ENCODE measurements around the gene C17orf113. TPM values are rescaled to one million over a fixed set of nuclear protein-coding genes. Genes with fewer than 3 reads are reported as not detected.

The C17orf113 gene
- total RNA-seq, 1 donor = under 0.01 TPM

- no peaks in the 10 kb centered on the region for H4K20me1 ChIP-seq (ENCODE audit: insufficient read depth, low read length)
- TF ChIP-seq CTCF (IDR thresholded peaks at IDR 0.05; ENCODE audit: extremely low read depth, low read depth, low read length) = no peak
- H3K4me2 ChIP-seq (ENCODE audit: insufficient read depth, low read length) = no peak overlapping the region
- H2AFZ ChIP-seq (ENCODE audit: low read length) = no peak overlapping the region
- no peak overlapping the region for H3K4me3 ChIP-seq (ENCODE audit: insufficient read depth, low read length)
- peaks cover 30% of the 10 kb centered on the region for H3K27me3 ChIP-seq (ENCODE audit: insufficient read depth, low read length)
- H3K4me1 ChIP-seq (ENCODE audit: insufficient read depth, low read length) = no peaks in the 10 kb centered on the region
- H3K9me3 ChIP-seq (ENCODE audit: low read depth, low read length) = no peaks in the 10 kb centered on the region
- no peak for DNase-seq (ENCODE audit: insufficient read length, low spot score, missing footprints)
- H3K36me3 ChIP-seq (ENCODE audit: insufficient read depth, low read length) = no peaks in the 10 kb centered on the region
- H3K79me2 ChIP-seq (ENCODE audit: insufficient read depth, low read length) = no peaks in the 10 kb centered on the region
- no peak overlapping the region for H3K27ac ChIP-seq (ENCODE audit: low read depth, low read length)
Observed at GRCh38 chr17:42096360-42097111, 46.1 kb upstream of the C17orf113 start.

- no peaks in the 10 kb centered on the region for H3K79me2 ChIP-seq (ENCODE audit: insufficient read depth, low read length)
- no peak overlapping the region for H2AFZ ChIP-seq (ENCODE audit: low read length)
- H3K4me2 ChIP-seq (ENCODE audit: insufficient read depth, low read length) = no peak overlapping the region
- no peaks in the 10 kb centered on the region for H3K9me3 ChIP-seq (ENCODE audit: low read depth, low read length)
- no peaks in the 10 kb centered on the region for H3K4me1 ChIP-seq (ENCODE audit: insufficient read depth, low read length)
- H3K36me3 ChIP-seq (ENCODE audit: insufficient read depth, low read length) = no peaks in the 10 kb centered on the region
- H4K20me1 ChIP-seq (ENCODE audit: insufficient read depth, low read length) = no peaks in the 10 kb centered on the region
- DNase-seq (ENCODE audit: insufficient read length, low spot score, missing footprints) = no peak
- H3K27ac ChIP-seq (ENCODE audit: low read depth, low read length) = no peak overlapping the region
- TF ChIP-seq CTCF (IDR thresholded peaks at IDR 0.05; ENCODE audit: extremely low read depth, low read depth, low read length) = no peak
- no peak overlapping the region for H3K4me3 ChIP-seq (ENCODE audit: insufficient read depth, low read length)
- peaks cover 40% of the 10 kb centered on the region for H3K27me3 ChIP-seq (ENCODE audit: insufficient read depth, low read length)
Observed at GRCh38 chr17:42094375-42095069, 44.1 kb upstream of the C17orf113 start.

- DNase-seq (ENCODE audit: insufficient read length, low spot score, missing footprints) = no peak
Observed at GRCh38 chr17:42092939-42093338, 42.5 kb upstream of the C17orf113 start.

More at GRCh38 chr17:42092939-42093338, 42.5 kb upstream of the C17orf113 start:
- no peaks in the 10 kb centered on the region for H4K20me1 ChIP-seq (ENCODE audit: insufficient read depth, low read length)
- no peak overlapping the region for H3K27ac ChIP-seq (ENCODE audit: low read depth, low read length)
- no peak overlapping the region for H2AFZ ChIP-seq (ENCODE audit: low read length)
- H3K27me3 ChIP-seq (ENCODE audit: insufficient read depth, low read length) = peaks cover 53% of the 10 kb centered on the region
- no peak for TF ChIP-seq CTCF (IDR thresholded peaks at IDR 0.05; ENCODE audit: extremely low read depth, low read depth, low read length)
- H3K4me2 ChIP-seq (ENCODE audit: insufficient read depth, low read length) = no peak overlapping the region
- H3K36me3 ChIP-seq (ENCODE audit: insufficient read depth, low read length) = no peaks in the 10 kb centered on the region
- no peaks in the 10 kb centered on the region for H3K9me3 ChIP-seq (ENCODE audit: low read depth, low read length)
- H3K4me3 ChIP-seq (ENCODE audit: insufficient read depth, low read length) = no peak overlapping the region
- H3K4me1 ChIP-seq (ENCODE audit: insufficient read depth, low read length) = no peaks in the 10 kb centered on the region
- no peaks in the 10 kb centered on the region for H3K79me2 ChIP-seq (ENCODE audit: insufficient read depth, low read length)
